ENCODE measurements around the gene ZNF440.
"Not testable (repeated sequence)": the region's sequence is repeated elsewhere in the genome, so short reads cannot be mapped to it uniquely, and the experiment has no call there.

The ZNF440 gene

GRCh38 chr19:11821474-11822109 lies 7.5 kb downstream of the ZNF440 start:
- peak in 3 of 58 donors; percentile 1 to 19 (median 4) for DNase-seq

DNA sequence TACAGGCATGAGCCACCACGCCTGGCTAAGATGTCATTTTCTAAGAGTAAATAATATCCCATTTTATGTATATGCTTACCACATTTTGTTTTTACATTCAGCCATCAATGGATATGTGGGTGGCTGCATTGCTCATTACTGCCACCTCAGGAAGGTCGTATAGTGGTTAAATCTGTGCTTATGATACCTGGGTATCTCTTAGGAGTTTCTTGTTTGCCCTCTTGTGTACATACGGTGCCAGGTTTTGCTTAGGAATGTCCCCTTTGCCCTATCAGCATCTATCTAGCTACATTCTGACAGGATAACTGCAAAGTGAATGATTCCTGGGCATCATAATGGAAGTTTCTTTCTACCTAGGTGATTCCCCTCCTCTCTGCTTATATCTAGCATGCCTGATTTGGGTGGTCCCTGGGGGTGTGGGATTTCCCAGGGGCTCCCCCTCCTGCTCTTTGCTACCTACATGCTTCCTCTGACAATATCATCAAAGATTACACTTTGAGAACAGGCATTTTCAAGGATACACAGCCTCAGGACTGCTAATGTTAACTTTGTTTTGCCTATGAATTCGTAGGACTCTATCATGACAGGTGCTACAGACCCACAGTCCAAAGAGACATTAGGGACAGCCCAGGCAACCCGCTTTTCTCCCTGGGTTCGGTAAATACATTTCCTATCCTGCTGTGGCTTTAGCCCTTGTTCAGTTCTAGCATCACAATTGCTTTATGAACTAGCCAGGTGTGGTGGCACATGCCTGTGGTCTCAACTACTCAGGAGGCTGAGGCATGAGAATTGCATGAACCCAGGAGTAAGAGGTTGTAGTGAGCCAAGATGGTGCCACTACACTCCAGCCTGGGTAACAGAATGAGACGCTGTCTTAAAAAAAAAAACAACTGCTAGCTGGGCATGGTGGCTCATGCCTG lies 15.1 kb downstream of the ZNF440 start:
- DNase-seq: not testable (repeated sequence)

GRCh38 chr19:11832253-11832912 lies 18.3 kb downstream of the ZNF440 start:
- no peak for DNase-seq

DNA sequence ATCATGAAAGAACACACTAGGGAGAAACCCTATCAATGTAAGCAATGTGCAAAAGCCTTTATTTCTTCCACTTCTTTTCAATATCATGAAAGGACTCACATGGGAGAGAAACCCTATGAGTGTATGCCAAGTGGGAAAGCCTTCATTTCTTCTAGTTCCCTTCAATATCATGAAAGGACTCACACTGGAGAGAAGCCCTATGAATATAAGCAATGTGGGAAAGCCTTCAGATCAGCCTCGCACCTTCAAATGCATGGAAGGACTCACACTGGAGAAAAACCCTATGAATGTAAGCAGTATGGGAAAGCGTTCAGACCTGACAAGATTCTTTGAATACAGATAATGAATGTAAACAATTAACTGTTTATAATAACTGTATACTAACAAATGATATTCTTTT lies 19.5 kb downstream of the ZNF440 start:
- DNase-seq: no peak

GRCh38 chr19:11835626-11836066 lies 21.6 kb downstream of the ZNF440 start:
- DNase-seq: not testable (repeated sequence)

GRCh38 chr19:11843722-11844121 lies 29.6 kb downstream of the ZNF440 start:
- DNase-seq: no peak

- peak in 2 of 58 donors; percentile 0 to 3 for DNase-seq
Observed at GRCh38 chr19:11847615-11848014, 33.5 kb downstream of the ZNF440 start.

DNA sequence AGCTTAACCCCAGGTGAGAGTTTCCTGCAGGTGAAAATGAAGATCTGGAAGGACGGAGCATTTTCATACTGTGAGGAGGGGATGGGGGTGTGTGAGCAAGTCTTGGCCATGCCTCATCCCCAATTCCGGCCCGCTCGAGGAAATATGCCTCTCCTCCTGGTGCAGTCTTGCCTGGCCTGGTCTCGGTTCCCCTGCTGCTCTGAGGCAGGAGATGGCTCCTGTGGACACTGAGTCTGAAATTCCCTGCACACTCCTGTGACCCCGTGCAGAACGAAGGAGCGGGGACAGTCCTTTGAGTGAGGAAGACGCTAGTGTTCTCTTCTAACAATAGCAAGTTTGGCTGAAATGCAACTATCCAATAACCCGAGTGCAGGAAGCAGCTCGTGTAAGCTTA lies 34.1 kb downstream of the ZNF440 start:
- no peak for DNase-seq

DNA sequence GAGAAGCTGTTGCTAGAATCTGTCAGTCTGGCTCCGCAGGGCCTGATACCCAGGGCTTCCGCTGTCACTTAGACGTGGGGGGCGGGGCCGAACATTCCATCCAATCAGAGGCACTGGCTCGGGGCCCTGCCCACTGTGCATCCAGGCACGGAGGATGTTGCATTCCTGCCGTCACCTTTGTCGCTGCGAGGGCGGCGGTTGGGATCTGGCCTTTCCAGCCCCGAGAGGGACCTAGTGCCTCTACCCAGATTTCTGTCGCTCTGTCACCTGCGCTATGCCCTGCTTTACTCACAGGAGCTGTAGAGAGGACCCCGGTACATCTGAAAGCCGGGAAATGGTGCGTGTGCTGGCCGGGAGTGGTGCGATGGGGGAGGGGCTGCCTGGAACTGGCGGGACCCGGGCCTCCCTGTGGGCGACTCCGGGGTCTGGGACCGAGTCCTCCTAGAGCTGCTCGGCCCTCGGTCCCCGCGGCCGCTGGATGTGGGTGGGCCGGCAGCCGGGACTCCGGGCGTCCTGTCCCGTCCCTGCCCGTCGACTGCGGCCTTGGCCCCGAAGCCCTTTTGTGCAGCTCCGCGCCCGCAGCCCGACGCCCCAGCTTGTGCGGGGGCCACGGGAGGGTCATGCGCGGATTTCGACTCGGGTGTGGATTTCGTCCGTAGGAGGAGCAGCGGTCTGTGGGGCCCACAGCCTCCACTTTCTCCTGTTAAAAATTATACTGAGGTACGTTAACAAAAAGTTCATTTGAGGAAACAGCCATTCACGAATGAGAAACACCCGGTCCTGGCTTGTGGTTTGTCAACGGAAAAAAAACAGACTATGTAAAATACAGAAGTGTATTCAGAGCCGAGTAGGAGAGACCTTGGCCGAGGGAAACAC lies 34.8 kb downstream of the ZNF440 start, which contains the start of gene ZNF439:
ZNF439 (plus strand) TSS at position 133 of the 876 bp plus-strand sequence; CDS start at position 275, 142 bp downstream.
- peak; percentile 38 to 96 (median 88) for DNase-seq

- DNase-seq: not testable (repeated sequence)
Observed at GRCh38 chr19:11850289-11850688, 36.2 kb downstream of the ZNF440 start.

GRCh38 chr19:11853358-11853757 lies 39.3 kb downstream of the ZNF440 start:
- no peak for DNase-seq

DNA sequence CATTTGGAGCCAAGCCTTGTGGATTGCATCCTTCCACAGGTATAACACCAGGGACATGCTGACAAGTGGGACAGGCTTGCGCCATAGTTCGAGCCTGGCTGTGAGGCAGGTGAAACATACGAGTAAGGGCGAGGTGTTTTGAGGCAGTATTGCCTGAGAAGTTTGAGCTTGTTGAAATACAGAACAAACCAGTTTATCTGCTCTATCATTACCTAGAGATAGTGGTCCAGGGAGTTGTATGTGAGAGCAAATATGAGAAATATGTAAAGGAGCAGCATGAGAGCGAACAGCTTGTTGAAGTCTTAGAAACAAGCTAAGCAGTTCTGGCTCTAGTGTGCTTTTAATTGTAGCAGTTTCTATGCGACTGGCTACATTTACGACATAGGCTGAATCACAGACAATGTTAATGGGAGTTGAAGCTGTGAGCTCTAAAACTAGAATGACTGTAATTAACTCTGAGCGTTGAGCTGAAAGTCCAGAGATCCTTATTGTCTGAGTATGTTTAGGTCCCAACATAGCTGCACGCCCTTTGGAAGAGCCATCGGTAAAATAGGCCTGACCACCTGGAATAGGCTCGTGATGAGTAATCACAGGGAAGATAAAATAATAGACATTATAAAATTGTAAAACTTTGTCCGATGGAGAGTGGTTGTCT lies 42.6 kb downstream of the ZNF440 start:
- no peak for DNase-seq

DNA sequence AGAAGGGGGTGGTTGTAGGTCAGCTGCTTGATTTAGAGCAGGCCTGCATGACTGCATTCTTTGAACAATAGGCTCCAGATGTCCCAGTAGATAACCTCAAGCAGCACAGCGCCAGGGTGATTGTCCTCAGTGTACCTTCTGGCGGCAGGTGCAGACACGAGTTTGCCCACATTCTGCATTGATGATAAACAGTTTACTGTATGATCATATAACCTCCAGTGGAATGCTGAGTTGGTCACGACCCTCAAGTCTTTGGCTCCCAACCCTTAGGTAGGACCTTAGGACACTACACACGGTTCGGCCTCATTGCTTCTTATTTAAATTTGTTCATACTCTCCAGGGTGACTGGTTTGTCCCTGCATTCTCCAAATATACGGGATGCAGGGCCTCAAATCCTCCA lies 46.6 kb downstream of the ZNF440 start:
- no peak for DNase-seq

DNA sequence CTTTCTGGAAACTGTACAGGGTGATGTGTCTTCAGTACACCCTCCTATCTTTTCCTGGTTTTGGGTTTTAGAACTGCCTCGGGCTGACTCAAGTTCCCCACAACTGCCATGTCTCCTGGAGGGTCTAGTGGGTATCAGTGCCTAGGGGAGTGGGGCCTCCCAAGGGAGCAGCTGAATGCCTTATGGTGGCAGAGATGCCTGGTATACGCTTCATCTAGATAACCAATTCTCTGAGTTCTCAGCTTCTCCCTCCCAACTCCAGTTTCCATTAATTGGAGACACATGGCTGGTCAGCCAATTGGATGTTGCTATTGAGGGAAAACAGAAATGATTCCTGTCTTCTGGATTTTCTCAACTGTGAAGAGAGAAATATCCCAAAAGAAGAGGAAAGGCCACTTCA lies 47.2 kb downstream of the ZNF440 start:
- no peak for DNase-seq

DNA sequence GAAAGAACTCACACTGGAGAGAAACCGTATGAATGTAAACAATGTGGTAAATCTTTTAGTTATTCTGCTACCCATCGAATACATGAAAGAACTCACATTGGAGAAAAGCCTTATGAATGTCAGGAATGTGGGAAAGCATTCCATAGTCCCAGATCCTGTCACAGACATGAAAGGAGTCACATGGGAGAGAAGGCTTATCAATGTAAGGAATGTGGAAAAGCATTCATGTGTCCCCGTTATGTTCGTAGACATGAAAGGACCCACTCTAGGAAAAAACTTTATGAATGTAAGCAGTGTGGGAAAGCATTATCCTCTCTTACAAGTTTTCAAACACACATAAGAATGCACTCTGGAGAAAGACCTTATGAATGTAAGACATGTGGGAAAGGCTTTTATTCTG lies 53.7 kb downstream of the ZNF440 start:
- not testable (repeated sequence) for DNase-seq

- no peak for DNase-seq
Observed at GRCh38 chr19:11868188-11868587, 54.1 kb downstream of the ZNF440 start.

- DNase-seq: no peak
Observed at GRCh38 chr19:11872624-11873023, 58.6 kb downstream of the ZNF440 start.

DNA sequence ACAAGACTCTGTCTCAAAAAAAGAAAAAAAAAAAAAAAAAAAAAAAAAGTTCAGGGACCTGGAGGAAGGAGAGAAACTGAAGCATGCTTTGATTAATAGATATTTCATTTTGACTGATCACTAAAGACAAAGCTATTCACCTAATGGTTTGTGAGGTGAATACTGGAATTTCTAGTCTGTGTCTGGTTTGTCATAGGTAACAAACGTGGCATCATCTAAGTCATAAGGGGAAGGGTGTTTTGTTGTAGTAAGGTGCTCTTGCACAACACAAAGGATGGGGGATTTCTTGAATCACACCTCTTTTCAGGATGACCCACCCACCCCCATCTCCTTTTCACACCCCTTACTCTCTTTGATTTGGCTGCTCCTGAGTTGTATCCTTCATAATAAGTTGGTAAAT lies 59.7 kb downstream of the ZNF440 start:
- DNase-seq: no peak

GRCh38 chr19:11879687-11880266 lies 65.7 kb downstream of the ZNF440 start:
- DNase-seq: peak in 7 of 58 donors; percentile 0 to 15 (median 0)

DNA sequence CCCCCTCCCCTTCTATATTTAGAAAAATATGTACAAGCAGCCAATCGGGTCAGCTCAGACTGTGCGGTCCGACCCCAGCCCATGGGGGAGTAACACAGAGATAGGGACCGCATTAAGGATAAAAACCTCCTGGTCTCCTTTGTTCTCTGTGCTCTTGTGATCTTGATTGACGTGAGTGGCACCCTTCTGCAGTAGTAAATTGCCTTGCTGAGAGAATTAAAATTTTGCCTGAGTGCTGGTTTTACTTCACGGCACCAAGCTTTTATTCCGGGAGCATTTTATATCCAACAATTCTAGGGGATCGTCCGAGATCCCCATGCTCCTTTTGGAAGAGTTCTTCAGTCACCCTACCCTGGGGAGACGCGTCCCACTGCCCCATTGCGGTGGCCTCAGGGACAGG lies 66.5 kb downstream of the ZNF440 start:
- no peak for DNase-seq

Data from anterior cingulate cortex (tissue), 58 donors.